Stimulated activated CD8-positive, alpha-beta memory T cell treated with anti-CD3 and anti-CD28 coated beads, Interleukin-7, amount 100 ng/mL, for 48 hours (primary cell): ENCODE data around the gene SEC22A.

Experiments
- DNase-seq, 2 donors: peaks; one replicate each; pipeline ENCODE4 v3.0.0-alpha.2; 2020; ENCODE audit warnings: low read depth in 1 of 2; ENCODE audit errors: extremely low read depth in 1 of 2

Gene SEC22A

GRCh38 chr3:123262226-123262625, 60.5 kb downstream of the SEC22A start:
- DNase-seq: no peak

GRCh38 chr3:123262868-123263267, 61.1 kb downstream of the SEC22A start:
- DNase-seq: no peak

GRCh38 chr3:123263941-123264340, 62.2 kb downstream of the SEC22A start:
- DNase-seq: no peak

GRCh38 chr3:123267821-123268220, 66.1 kb downstream of the SEC22A start:
- no peak for DNase-seq

GRCh38 chr3:123270818-123271217, 69.1 kb downstream of the SEC22A start:
- no peak for DNase-seq

- no peak for DNase-seq
Observed at GRCh38 chr3:123271466-123272159, 69.9 kb downstream of the SEC22A start.

- DNase-seq: no peak
Observed at GRCh38 chr3:123272547-123272946, 70.8 kb downstream of the SEC22A start.

GRCh38 chr3:123275691-123276090, 73.9 kb downstream of the SEC22A start:
- DNase-seq: no peak

- DNase-seq: no peak
Observed at GRCh38 chr3:123276346-123277006, 74.7 kb downstream of the SEC22A start.

GRCh38 chr3:123277106-123277505, 75.4 kb downstream of the SEC22A start:
- DNase-seq: no peak

- DNase-seq: no peak
Observed at GRCh38 chr3:123278446-123278845, 76.7 kb downstream of the SEC22A start.

- no peak for DNase-seq
Observed at GRCh38 chr3:123279121-123279520, 77.4 kb downstream of the SEC22A start.

- DNase-seq: no peak
Observed at GRCh38 chr3:123281406-123281805, 79.7 kb downstream of the SEC22A start.

GRCh38 chr3:123281929-123282328, 80.2 kb downstream of the SEC22A start:
- no peak for DNase-seq

GRCh38 chr3:123282461-123282860, 80.7 kb downstream of the SEC22A start:
- no peak for DNase-seq

GRCh38 chr3:123283074-123283473, 81.3 kb downstream of the SEC22A start:
- DNase-seq: no peak

GRCh38 chr3:123283657-123284398, 82.1 kb downstream of the SEC22A start:
- DNase-seq: no peak

GRCh38 chr3:123284399-123285010, 82.8 kb downstream of the SEC22A start:
- DNase-seq: no peak

GRCh38 chr3:123285066-123285465, 83.3 kb downstream of the SEC22A start:
- no peak for DNase-seq

- no peak for DNase-seq
Observed at GRCh38 chr3:123285479-123285878, 83.7 kb downstream of the SEC22A start.

- DNase-seq: no peak
Observed at GRCh38 chr3:123285931-123286307, 84.2 kb downstream of the SEC22A start.
